ENCODE results near the gene DAD1. TPM values are rescaled to one million over a fixed set of nuclear protein-coding genes. Genes with fewer than 3 reads are reported as not detected.

Gene DAD1
- total RNA-seq, 1 donor from 2014 or later: 236 TPM

- TF ChIP-seq, protein P1, sequence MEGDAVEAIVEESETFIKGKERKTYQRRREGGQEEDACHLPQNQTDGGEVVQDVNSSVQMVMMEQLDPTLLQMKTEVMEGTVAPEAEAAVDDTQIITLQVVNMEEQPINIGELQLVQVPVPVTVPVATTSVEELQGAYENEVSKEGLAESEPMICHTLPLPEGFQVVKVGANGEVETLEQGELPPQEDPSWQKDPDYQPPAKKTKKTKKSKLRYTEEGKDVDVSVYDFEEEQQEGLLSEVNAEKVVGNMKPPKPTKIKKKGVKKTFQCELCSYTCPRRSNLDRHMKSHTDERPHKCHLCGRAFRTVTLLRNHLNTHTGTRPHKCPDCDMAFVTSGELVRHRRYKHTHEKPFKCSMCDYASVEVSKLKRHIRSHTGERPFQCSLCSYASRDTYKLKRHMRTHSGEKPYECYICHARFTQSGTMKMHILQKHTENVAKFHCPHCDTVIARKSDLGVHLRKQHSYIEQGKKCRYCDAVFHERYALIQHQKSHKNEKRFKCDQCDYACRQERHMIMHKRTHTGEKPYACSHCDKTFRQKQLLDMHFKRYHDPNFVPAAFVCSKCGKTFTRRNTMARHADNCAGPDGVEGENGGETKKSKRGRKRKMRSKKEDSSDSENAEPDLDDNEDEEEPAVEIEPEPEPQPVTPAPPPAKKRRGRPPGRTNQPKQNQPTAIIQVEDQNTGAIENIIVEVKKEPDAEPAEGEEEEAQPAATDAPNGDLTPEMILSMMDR (IDR thresholded peaks at IDR 0.05; ENCODE audit: insufficient read depth, low read length, severe bottlenecking): no peak
- H3K4me3 ChIP-seq (ENCODE audit: low read depth, low read length): no peak overlapping the region
- no peaks in the 10 kb centered on the region for H3K27me3 ChIP-seq (ENCODE audit: control insufficient read depth, insufficient read depth, low read length)
- FAIRE-seq (no peak), DNase-seq (ENCODE audit: low read depth) (no peak)
- no peaks in the 10 kb centered on the region for H3K36me3 ChIP-seq (ENCODE audit: control insufficient read depth, insufficient read depth, low read length)
These were observed 36.8 kb downstream of the DAD1 start for GRCh38 chr14:22552001-22552826.

DNA sequence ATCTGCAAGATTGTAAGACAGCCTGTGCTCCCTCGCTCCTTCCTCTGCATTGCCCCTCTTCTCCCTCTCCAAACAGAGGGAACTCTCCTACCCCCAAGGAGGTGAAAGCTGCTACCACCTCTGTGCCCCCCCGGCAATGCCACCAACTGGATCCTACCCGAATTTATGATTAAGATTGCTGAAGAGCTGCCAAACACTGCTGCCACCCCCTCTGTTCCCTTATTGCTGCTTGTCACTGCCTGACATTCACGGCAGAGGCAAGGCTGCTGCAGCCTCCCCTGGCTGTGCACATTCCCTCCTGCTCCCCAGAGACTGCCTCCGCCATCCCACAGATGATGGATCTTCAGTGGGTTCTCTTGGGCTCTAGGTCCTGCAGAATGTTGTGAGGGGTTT, 37.4 kb downstream of the DAD1 start:
- FAIRE-seq (no peak), DNase-seq (ENCODE audit: low read depth) (no peak)
- TF ChIP-seq, protein P1 (IDR thresholded peaks at IDR 0.05; ENCODE audit: insufficient read depth, low read length, severe bottlenecking): no peak
- Histone ChIP-seq H3K4me3 (ENCODE audit: low read depth, low read length) (no peak overlapping the region), H3K27me3 (ENCODE audit: control insufficient read depth, insufficient read depth, low read length) (no peaks in the 10 kb centered on the region), H3K36me3 (ENCODE audit: control insufficient read depth, insufficient read depth, low read length) (no peaks in the 10 kb centered on the region)

DNA sequence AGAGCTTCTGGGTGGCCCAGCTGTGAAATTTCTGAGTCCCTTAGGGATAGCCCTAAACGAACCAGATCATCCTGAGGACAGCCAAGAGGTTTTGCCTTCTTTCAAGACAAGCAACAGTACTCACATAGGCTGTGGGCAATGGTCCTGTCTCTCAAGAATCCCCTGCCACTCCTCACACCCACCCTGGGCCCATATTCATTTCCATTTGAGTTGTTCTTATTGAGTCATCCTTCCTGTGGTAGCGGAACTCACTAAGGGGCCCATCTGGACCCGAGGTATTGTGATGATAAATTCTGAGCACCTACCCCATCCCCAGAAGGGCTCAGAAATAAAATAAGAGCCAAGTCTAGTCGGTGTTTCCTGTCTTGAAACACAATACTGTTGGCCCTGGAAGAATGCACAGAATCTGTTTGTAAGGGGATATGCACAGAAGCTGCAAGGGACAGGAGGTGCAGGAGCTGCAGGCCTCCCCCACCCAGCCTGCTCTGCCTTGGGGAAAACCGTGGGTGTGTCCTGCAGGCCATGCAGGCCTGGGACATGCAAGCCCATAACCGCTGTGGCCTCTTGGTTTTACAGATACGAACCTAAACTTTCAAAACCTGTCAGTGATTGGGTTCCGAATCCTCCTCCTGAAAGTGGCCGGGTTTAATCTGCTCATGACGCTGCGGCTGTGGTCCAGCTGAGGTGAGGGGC, 38.9 kb downstream of the DAD1 start:
- H3K4me3 ChIP-seq (ENCODE audit: low read depth, low read length): no peak overlapping the region
- no peak for FAIRE-seq
- DNase-seq (ENCODE audit: low read depth): no peak
- no peaks in the 10 kb centered on the region for H3K27me3 ChIP-seq (ENCODE audit: control insufficient read depth, insufficient read depth, low read length)
- TF ChIP-seq, protein P1 (IDR thresholded peaks at IDR 0.05; ENCODE audit: insufficient read depth, low read length, severe bottlenecking): no peak
- H3K36me3 ChIP-seq (ENCODE audit: control insufficient read depth, insufficient read depth, low read length): no peaks in the 10 kb centered on the region

DNA sequence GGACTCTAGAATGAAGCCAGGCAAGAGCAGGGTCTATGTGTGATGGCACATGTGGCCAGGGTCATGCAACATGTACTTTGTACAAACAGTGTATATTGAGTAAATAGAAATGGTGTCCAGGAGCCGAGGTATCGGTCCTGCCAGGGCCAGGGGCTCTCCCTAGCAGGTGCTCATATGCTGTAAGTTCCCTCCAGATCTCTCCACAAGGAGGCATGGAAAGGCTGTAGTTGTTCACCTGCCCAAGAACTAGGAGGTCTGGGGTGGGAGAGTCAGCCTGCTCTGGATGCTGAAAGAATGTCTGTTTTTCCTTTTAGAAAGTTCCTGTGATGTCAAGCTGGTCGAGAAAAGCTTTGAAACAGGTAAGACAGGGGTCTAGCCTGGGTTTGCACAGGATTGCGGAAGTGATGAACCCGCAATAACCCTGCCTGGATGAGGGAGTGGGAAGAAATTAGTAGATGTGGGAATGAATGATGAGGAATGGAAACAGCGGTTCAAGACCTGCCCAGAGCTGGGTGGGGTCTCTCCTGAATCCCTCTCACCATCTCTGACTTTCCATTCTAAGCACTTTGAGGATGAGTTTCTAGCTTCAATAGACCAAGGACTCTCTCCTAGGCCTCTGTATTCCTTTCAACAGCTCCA, 39.6 kb downstream of the DAD1 start:
- DNase-seq (ENCODE audit: low read depth) (no peak), FAIRE-seq (no peak)
- Histone ChIP-seq H3K4me3 (ENCODE audit: low read depth, low read length) (no peak overlapping the region), H3K27me3 (ENCODE audit: control insufficient read depth, insufficient read depth, low read length) (no peaks in the 10 kb centered on the region), H3K36me3 (ENCODE audit: control insufficient read depth, insufficient read depth, low read length) (no peaks in the 10 kb centered on the region)
- TF ChIP-seq, protein P1 (IDR thresholded peaks at IDR 0.05; ENCODE audit: insufficient read depth, low read length, severe bottlenecking): no peak

DNA sequence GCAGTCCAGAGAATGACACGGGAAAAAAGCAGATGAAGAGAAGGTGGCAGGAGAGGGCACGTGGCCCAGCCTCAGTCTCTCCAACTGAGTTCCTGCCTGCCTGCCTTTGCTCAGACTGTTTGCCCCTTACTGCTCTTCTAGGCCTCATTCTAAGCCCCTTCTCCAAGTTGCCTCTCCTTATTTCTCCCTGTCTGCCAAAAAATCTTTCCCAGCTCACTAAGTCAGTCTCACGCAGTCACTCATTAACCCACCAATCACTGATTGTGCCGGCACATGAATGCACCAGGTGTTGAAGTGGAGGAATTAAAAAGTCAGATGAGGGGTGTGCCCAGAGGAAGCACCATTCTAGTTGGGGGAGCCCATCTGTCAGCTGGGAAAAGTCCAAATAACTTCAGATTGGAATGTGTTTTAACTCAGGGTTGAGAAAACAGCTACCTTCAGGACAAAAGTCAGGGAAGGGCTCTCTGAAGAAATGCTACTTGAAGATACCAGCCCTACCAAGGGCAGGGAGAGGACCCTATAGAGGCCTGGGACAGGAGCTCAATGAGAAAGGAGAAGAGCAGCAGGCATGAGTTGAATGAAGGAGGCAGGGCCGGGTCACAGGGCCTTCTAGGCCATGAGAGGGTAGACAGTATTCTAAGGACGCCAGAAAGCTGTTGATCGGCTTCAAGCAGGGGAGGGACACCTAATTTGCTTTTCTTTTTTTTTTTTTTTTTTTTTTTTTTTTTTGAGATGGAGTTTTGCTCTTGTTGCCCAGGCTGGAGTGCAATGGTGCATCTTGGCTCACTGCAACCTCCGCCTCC, 40.9 kb downstream of the DAD1 start:
- FAIRE-seq (no peak), DNase-seq (ENCODE audit: low read depth) (no peak)
- no peak overlapping the region for H3K4me3 ChIP-seq (ENCODE audit: low read depth, low read length)
- H3K27me3 ChIP-seq (ENCODE audit: control insufficient read depth, insufficient read depth, low read length): no peaks in the 10 kb centered on the region
- TF ChIP-seq, protein P1 (IDR thresholded peaks at IDR 0.05; ENCODE audit: insufficient read depth, low read length, severe bottlenecking): no peak
- H3K36me3 ChIP-seq (ENCODE audit: control insufficient read depth, insufficient read depth, low read length): no peaks in the 10 kb centered on the region
